ENCODE measurements around the gene TPST2.

The TPST2 gene

GRCh38 chr22:26555478-26555877 is 34.5 kb downstream of the TPST2 start:
- DNase-seq (ENCODE audit: low read depth in 2 of 2), result no peak

- no peak for DNase-seq (ENCODE audit: low read depth in 2 of 2)
These were observed 35.0 kb downstream of the TPST2 start for GRCh38 chr22:26554956-26555355.

GRCh38 chr22:26553056-26553752 is 36.7 kb downstream of the TPST2 start:
- DNase-seq (ENCODE audit: low read depth in 2 of 2), result no peak

- no peak for DNase-seq (ENCODE audit: low read depth in 2 of 2)
These were observed 37.5 kb downstream of the TPST2 start for GRCh38 chr22:26552466-26552865.

GRCh38 chr22:26551568-26551967 is 38.4 kb downstream of the TPST2 start:
- DNase-seq (ENCODE audit: low read depth in 2 of 2), result no peak

GRCh38 chr22:26550498-26551033 is 39.4 kb downstream of the TPST2 start:
- DNase-seq (ENCODE audit: low read depth in 2 of 2), result no peak

- no peak for DNase-seq (ENCODE audit: low read depth in 2 of 2)
These were observed 39.9 kb downstream of the TPST2 start for GRCh38 chr22:26549902-26550497.

- DNase-seq (ENCODE audit: low read depth in 2 of 2), result no peak
These were observed 40.9 kb downstream of the TPST2 start for GRCh38 chr22:26548984-26549383.

GRCh38 chr22:26548303-26548702 is 41.6 kb downstream of the TPST2 start:
- DNase-seq (ENCODE audit: low read depth in 2 of 2), result no peak

- DNase-seq (ENCODE audit: low read depth in 2 of 2), result no peak
These were observed 42.1 kb downstream of the TPST2 start for GRCh38 chr22:26547837-26548236.

- DNase-seq (ENCODE audit: low read depth in 2 of 2), result no peak
These were observed 42.5 kb downstream of the TPST2 start for GRCh38 chr22:26547426-26547825.

GRCh38 chr22:26546282-26546681 is 43.6 kb downstream of the TPST2 start:
- no peak for DNase-seq (ENCODE audit: low read depth in 2 of 2)

GRCh38 chr22:26545827-26546226 is 44.1 kb downstream of the TPST2 start:
- no peak for DNase-seq (ENCODE audit: low read depth in 2 of 2)

GRCh38 chr22:26545385-26545784 is 44.5 kb downstream of the TPST2 start:
- DNase-seq (ENCODE audit: low read depth in 2 of 2), result no peak

GRCh38 chr22:26544489-26544888 is 45.4 kb downstream of the TPST2 start:
- DNase-seq (ENCODE audit: low read depth in 2 of 2), result no peak

GRCh38 chr22:26542831-26543230 is 47.1 kb downstream of the TPST2 start:
- DNase-seq (ENCODE audit: low read depth in 2 of 2), result no peak

- no peak for DNase-seq (ENCODE audit: low read depth in 2 of 2)
These were observed 48.6 kb downstream of the TPST2 start for GRCh38 chr22:26541167-26541819.

GRCh38 chr22:26540119-26540518 is 49.8 kb downstream of the TPST2 start:
- DNase-seq (ENCODE audit: low read depth in 2 of 2), result no peak

GRCh38 chr22:26536762-26537134 is 53.2 kb downstream of the TPST2 start:
- DNase-seq (ENCODE audit: low read depth in 2 of 2), result no peak

GRCh38 chr22:26536056-26536761 is 53.7 kb downstream of the TPST2 start:
- DNase-seq (ENCODE audit: low read depth in 2 of 2), result no peak

- DNase-seq (ENCODE audit: low read depth in 2 of 2), result no peak
These were observed 54.4 kb downstream of the TPST2 start for GRCh38 chr22:26535603-26535908.

GRCh38 chr22:26534874-26535602 is 54.9 kb downstream of the TPST2 start:
- no peak for DNase-seq (ENCODE audit: low read depth in 2 of 2)

Data from stimulated activated CD8-positive, alpha-beta memory T cell treated with anti-CD3 and anti-CD28 coated beads, Interleukin-7, amount 100 ng/mL, for 1 hour (primary cell).